ENCODE data around the gene MYH4.

- TF ChIP-seq EZH2 (IDR thresholded peaks at IDR 0.05; ENCODE audit: insufficient read depth, poor library complexity, severe bottlenecking) (no peak), EZH2phosphoT487 (IDR thresholded peaks at IDR 0.05; ENCODE audit: insufficient read depth, low read depth) (no peak)
Measured at GRCh38 chr17:10474536-10474935, 5.2 kb upstream of the MYH4 start.

Measured in GM23248 (cell line).